SJCRH30 (cell line): ENCODE results near the gene G6PC3. TPM values are rescaled to one million over a fixed set of nuclear protein-coding genes. Genes with fewer than 3 reads are reported as not detected.

ENCODE experiments used
- total RNA-seq: library from RNA; depleted of rRNA; stranded (reverse); fragments of >200 nt; shearing (Covaris generic); gene quantifications from 2 replicates; pipeline ENCODE4 v1.2.3, GENCODE V29; 2014; rRNA removed

Gene G6PC3
- total RNA-seq, 1 experiment from 2014 or later, result 37.3 TPM

Other genes with a start within 250 kb of the G6PC3 start
- 6.6 and 11.3 TPM in 2 replicates for gene MPP3, start 237.6 kb upstream of the G6PC3 start, total RNA-seq
- not detected in 2 replicates for gene CD300LG, start 223.6 kb upstream of the G6PC3 start, total RNA-seq
- gene MPP2, start 163.2 kb upstream of the G6PC3 start, total RNA-seq, result 16.3 and 17.4 TPM in 2 replicates
- not detected in 2 replicates for gene PPY, start 128.3 kb upstream of the G6PC3 start, total RNA-seq
- gene PYY, start 116.8 kb upstream of the G6PC3 start, total RNA-seq, result not detected in 2 replicates
- gene NAGS, start 66.1 kb upstream of the G6PC3 start, total RNA-seq, result 1.9 and 2.4 TPM in 2 replicates
- 35.3 and 39.8 TPM in 2 replicates for gene TMEM101, start 55.8 kb upstream of the G6PC3 start, total RNA-seq
- gene LSM12, start 4.1 kb upstream of the G6PC3 start, total RNA-seq, result 90.8 and 95.6 TPM in 2 replicates
- gene HDAC5, start 52.9 kb downstream of the G6PC3 start, total RNA-seq, result 96.4 and 103 TPM in 2 replicates
- gene HROB, start 71.2 kb downstream of the G6PC3 start, total RNA-seq, result 10.0 and 11.1 TPM in 2 replicates
- not detected in 2 replicates for gene ASB16, start 100.0 kb downstream of the G6PC3 start, total RNA-seq
- 27.8 and 29.6 TPM in 2 replicates for gene TMUB2, start 116.2 kb downstream of the G6PC3 start, total RNA-seq
- gene ATXN7L3, start 129.1 kb downstream of the G6PC3 start, total RNA-seq, result 59.7 and 62.4 TPM in 2 replicates
- 76.6 and 78.9 TPM in 2 replicates for gene UBTF, start 148.9 kb downstream of the G6PC3 start, total RNA-seq
- 0.04 TPM in 1 of 2 replicates, not detected in the other for gene SLC4A1, start 197.4 kb downstream of the G6PC3 start, total RNA-seq
- gene RUNDC3A, start 237.9 kb downstream of the G6PC3 start, total RNA-seq, result 0.14 TPM in 1 of 2 replicates, not detected in the other